CD4-positive, alpha-beta T cell (primary cell): ENCODE results near the gene NCOA4. TPM values are rescaled to one million over a fixed set of nuclear protein-coding genes. Genes with fewer than 3 reads are reported as not detected.
"Not testable (repeated sequence)": the region's sequence is repeated elsewhere in the genome, so short reads cannot be mapped to it uniquely, and the experiment has no call there.

Experiments
- ATAC-seq: fragments of 200-7000 bp; cut with Tn5 transposase; one replicate; pipeline ENCODE4 v1.10.0; 2022; ENCODE audit warnings: mild to moderate bottlenecking; ENCODE audit not compliant: poor library complexity
- CTCF ChIA-PET: fragments of 350-600 bp; sonication (Branson Sonifier 250); formaldehyde crosslinking; loops from one replicate; lab custom pipeline; 2021; ENCODE audit warnings: antibody characterized with exemption, inconsistent platforms; lab: Charles Lee
- POLR2A ChIA-PET: fragments of 350-600 bp; sonication (Branson Sonifier 250); formaldehyde crosslinking; loops from one replicate; lab custom pipeline; 2021; ENCODE audit warnings: antibody characterized with exemption, inconsistent platforms; lab: Charles Lee
- DNase-seq, 14 experiments: peaks; one replicate each; pipeline ENCODE4 v3.0.0-alpha.2; 2013 to 2020; ENCODE audit warnings: mixed read lengths in 2 of 14
- H3K27ac ChIP-seq, 2 donors: one replicate each; pipeline versions ENCODE4 v1.5.1 to v1.7.0; 2013; ENCODE audit warnings: low read length in 2 of 2, low read depth in 1 of 2, mild to moderate bottlenecking in 1 of 2
- H3K27me3 ChIP-seq, 2 experiments: 1 replicate in 1 of 2; 2 replicates in 1 of 2; pipeline versions ENCODE4 v1.6.1 to v1.7.0; 2013; ENCODE audit warnings: low read length in 2 of 2, control low read depth in 1 of 2, mild to moderate bottlenecking in 1 of 2, moderate library complexity in 1 of 2; ENCODE audit not compliant: insufficient read depth in 2 of 2, control insufficient read depth in 1 of 2
- H3K36me3 ChIP-seq: one replicate; pipeline ENCODE4 v1.6.1; 2013; ENCODE audit warnings: low read length, control low read depth; ENCODE audit not compliant: insufficient read depth
- H3K4me1 ChIP-seq: one replicate; pipeline ENCODE4 v1.6.1; 2013; ENCODE audit warnings: low read length, control low read depth; ENCODE audit not compliant: insufficient read depth
- H3K4me3 ChIP-seq: one replicate; pipeline ENCODE4 v1.5.1; 2013; ENCODE audit warnings: mild to moderate bottlenecking, low read length, moderate library complexity
- H3K9me3 ChIP-seq, 2 experiments: 1 replicate in 1 of 2; 2 replicates in 1 of 2; pipeline versions ENCODE4 v1.6.1 to v1.7.0; 2013; ENCODE audit warnings: low read length in 2 of 2, mild to moderate bottlenecking in 2 of 2, control low read depth in 1 of 2, moderate library complexity in 1 of 2; ENCODE audit not compliant: control insufficient read depth in 1 of 2, insufficient read depth in 1 of 2
- H3K27ac Mint-ChIP-seq: one replicate; pipeline ENCODE4 v1.8.0; 2020; ENCODE audit warnings: mixed read lengths
- H3K27me3 Mint-ChIP-seq: one replicate; pipeline ENCODE4 v1.8.0; 2021; ENCODE audit warnings: mixed read lengths
- H3K36me3 Mint-ChIP-seq: one replicate; pipeline ENCODE4 v1.8.0; 2021; ENCODE audit warnings: low read depth, mixed read lengths
- H3K4me1 Mint-ChIP-seq: one replicate; pipeline ENCODE4 v1.8.0; 2021; ENCODE audit warnings: low read depth, mixed read lengths
- H3K4me3 Mint-ChIP-seq: one replicate; pipeline ENCODE4 v1.8.0; 2020; ENCODE audit warnings: mild to moderate bottlenecking, mixed read lengths
- H3K9me3 Mint-ChIP-seq: one replicate; pipeline ENCODE4 v1.8.0; 2020; ENCODE audit warnings: mixed read lengths
- intact Hi-C, 2 experiments: fragments of 100-400 bp; cut with DNase I in 1 of 2; cut with micrococcal nuclease in 1 of 2; formaldehyde crosslinking; loops; one replicate each; pipeline versions ENCODE4 v1.15.1 to v1.9.0; 2023 to 2025; cut with DNase I, micrococcal nuclease
- total RNA-seq, 174 experiments: library from RNA in 2 of 174; stranded (reverse) in 2 of 174; gene quantifications; one replicate each; pipeline ENCODE4 v1.2.3 and lab custom pipeline; 2021 to 2026

NCOA4 gene
- total RNA-seq, 2 experiments from 2014 or later: 41.0 to 42.9 TPM

GRCh38 chr10:45972106-45972812 is 58.2 kb downstream of the NCOA4 start, which contains the start of gene TIMM23:
Gene TIMM23, plus strand, starts transcription at chr10:45972489. Its CDS starts 136 bp downstream, at chr10:45972625.
- peak; percentile 83 for ATAC-seq
- peaks cover 54% of the 10 kb centered on the region for H3K4me1 Mint-ChIP-seq
- DNase-seq: peak; percentile 76 to 92 (median 81)
- Histone ChIP-seq H3K27ac (peak within 1 kb of the TSS in 1 of 2 donors; percentile 53), H3K4me3 (peak within 1 kb of the TSS; percentile 73), H3K4me1 (peaks cover 18% of the 10 kb centered on the region)
- not testable (repeated sequence) for H3K27me3 ChIP-seq, H3K9me3 ChIP-seq, H3K9me3 Mint-ChIP-seq, H3K27me3 Mint-ChIP-seq, H3K36me3 ChIP-seq
- H3K36me3 Mint-ChIP-seq: peaks cover 35% of the 10 kb centered on the region
- intact Hi-C loops: loop anchor here in 1 of 2 experiments (5.0 kb wide), 1 partner anchor 60 kb away; the partner anchor contains the start of gene NCOA4
- ChIA-PET POLR2A (interaction anchor here (0.7 kb wide), 1 partner anchor 51 kb away, joined by 3 read pairs; no protein-coding TSS in a partner anchor), CTCF (interaction anchor here (2.1 kb wide), 1 partner anchor 56 kb away, joined by 5 read pairs; no protein-coding TSS in a partner anchor)
- H3K27ac Mint-ChIP-seq: peak within 1 kb of the TSS; percentile 94
- H3K4me3 Mint-ChIP-seq: peak within 1 kb of the TSS; percentile 100

- DNase-seq: peak in 5 of 14 experiments; percentile 1 to 24 (median 6)
- peak overlapping the region; percentile 100 for H3K4me3 Mint-ChIP-seq
- peaks cover 18% of the 10 kb centered on the region for H3K4me1 ChIP-seq
- CTCF ChIA-PET: interaction anchor here (2.1 kb wide), 1 partner anchor 57 kb away, joined by 5 read pairs; no protein-coding TSS in a partner anchor
- peaks cover 59% of the 10 kb centered on the region for H3K4me1 Mint-ChIP-seq
- H3K27me3 Mint-ChIP-seq, H3K27me3 ChIP-seq, POLR2A ChIA-PET, H3K9me3 Mint-ChIP-seq, H3K36me3 ChIP-seq, H3K9me3 ChIP-seq: not testable (repeated sequence)
- peaks cover 30% of the 10 kb centered on the region for H3K36me3 Mint-ChIP-seq
- H3K27ac ChIP-seq: peak overlapping the region in 1 of 2 donors; percentile 53
- intact Hi-C loops: loop anchor here in 1 of 2 experiments (5.0 kb wide), 1 partner anchor 61 kb away; the partner anchor contains the start of gene NCOA4
- ATAC-seq: peak; percentile 41
- peak overlapping the region; percentile 94 for H3K27ac Mint-ChIP-seq
- peak overlapping the region; percentile 73 for H3K4me3 ChIP-seq
Observed at GRCh38 chr10:45971742-45972105, 58.7 kb downstream of the NCOA4 start.

GRCh38 chr10:45971019-45971418 is 59.4 kb downstream of the NCOA4 start:
- DNase-seq, H3K27ac ChIP-seq, ATAC-seq, H3K27me3 Mint-ChIP-seq, H3K9me3 Mint-ChIP-seq, H3K36me3 ChIP-seq, POLR2A ChIA-PET, H3K9me3 ChIP-seq, H3K27me3 ChIP-seq: not testable (repeated sequence)
- Histone ChIP-seq H3K4me3 (peak overlapping the region; percentile 73), H3K4me1 (peaks cover 18% of the 10 kb centered on the region)
- H3K4me1 Mint-ChIP-seq: peaks cover 64% of the 10 kb centered on the region
- CTCF ChIA-PET: interaction anchor here (2.1 kb wide), 1 partner anchor 57 kb away, joined by 5 read pairs; no protein-coding TSS in a partner anchor
- H3K36me3 Mint-ChIP-seq: peaks cover 28% of the 10 kb centered on the region
- intact Hi-C loops: loop anchor here in 1 of 2 experiments (5.0 kb wide), 1 partner anchor 61 kb away; the partner anchor contains the start of gene NCOA4
- H3K27ac Mint-ChIP-seq: peak overlapping the region; percentile 94
- H3K4me3 Mint-ChIP-seq: peak overlapping the region; percentile 100

- H3K4me1 ChIP-seq, POLR2A ChIA-PET, ATAC-seq, H3K4me3 ChIP-seq, CTCF ChIA-PET, DNase-seq, H3K4me3 Mint-ChIP-seq, H3K27ac ChIP-seq, intact Hi-C loops, H3K27me3 ChIP-seq, H3K27ac Mint-ChIP-seq, H3K9me3 ChIP-seq, H3K36me3 ChIP-seq, H3K9me3 Mint-ChIP-seq, H3K27me3 Mint-ChIP-seq: not testable (repeated sequence)
- Mint-ChIP-seq H3K36me3 (peaks cover 16% of the 10 kb centered on the region), H3K4me1 (peaks cover 14% of the 10 kb centered on the region)
Observed at GRCh38 chr10:45962686-45963452, 67.6 kb downstream of the NCOA4 start.

GRCh38 chr10:45957928-45958327 is 72.5 kb downstream of the NCOA4 start:
- intact Hi-C loops, ATAC-seq, H3K27ac ChIP-seq, H3K9me3 Mint-ChIP-seq, POLR2A ChIA-PET, H3K4me1 Mint-ChIP-seq, DNase-seq, H3K27me3 Mint-ChIP-seq, H3K9me3 ChIP-seq, H3K4me1 ChIP-seq, H3K36me3 ChIP-seq, H3K27me3 ChIP-seq, CTCF ChIA-PET, H3K4me3 Mint-ChIP-seq, H3K4me3 ChIP-seq, H3K27ac Mint-ChIP-seq: not testable (repeated sequence)
- H3K36me3 Mint-ChIP-seq: peaks cover 20% of the 10 kb centered on the region

GRCh38 chr10:45956634-45957033 is 73.8 kb downstream of the NCOA4 start:
- POLR2A ChIA-PET, H3K27me3 ChIP-seq, ATAC-seq, H3K27me3 Mint-ChIP-seq, H3K4me1 Mint-ChIP-seq, DNase-seq, H3K36me3 ChIP-seq, H3K27ac ChIP-seq, H3K27ac Mint-ChIP-seq, intact Hi-C loops, H3K4me3 Mint-ChIP-seq, CTCF ChIA-PET, H3K9me3 ChIP-seq, H3K4me3 ChIP-seq, H3K9me3 Mint-ChIP-seq, H3K4me1 ChIP-seq: not testable (repeated sequence)
- H3K36me3 Mint-ChIP-seq: peaks cover 14% of the 10 kb centered on the region
